Esophagus muscularis mucosa (tissue), 3 donors: ENCODE data around the gene IFI27L1.

Experiments used
- CTCF ChIP-seq, 3 experiments: fragments of 200-600 bp in 2 of 3; fragments of 450-650 bp in 1 of 3; sonication (generic) in 2 of 3; IDR thresholded peaks; one replicate each; pipeline ENCODE4 v1.5.1; 2017 to 2019; ENCODE audit warnings: antibody characterized with exemption in 3 of 3, mild to moderate bottlenecking in 2 of 3, moderate library complexity in 1 of 3
- POLR2A ChIP-seq: fragments of 450-650 bp; IDR thresholded peaks from one replicate; pipeline ENCODE4 v1.6.1; 2017; ENCODE audit warnings: antibody characterized with exemption, moderate library complexity, mild to moderate bottlenecking, low read depth
- POLR2AphosphoS5 ChIP-seq, 2 donors: sonication (generic); formaldehyde crosslinking; IDR thresholded peaks; one replicate each; pipeline ENCODE4 v1.6.1; 2017; ENCODE audit warnings: antibody characterized with exemption in 2 of 2

GRCh38 chr14:94089479-94089878 is 8.4 kb downstream of the IFI27L1 start:
- TF ChIP-seq POLR2A (no peak), CTCF (IDR thresholded peaks at IDR 0.05) (no peak), POLR2AphosphoS5 (IDR thresholded peaks at IDR 0.05) (no peak)
